Epithelial cell of proximal tubule (primary cell): ENCODE results near the gene BGLAP. TPM values are rescaled to one million over a fixed set of nuclear protein-coding genes. Genes with fewer than 3 reads are reported as not detected.
A peak's percentile ranks its signal among the peaks of the same experiment; 100 is the strongest.

Experiments used
- DNase-seq: peaks from one replicate; pipeline ENCODE4 v3.0.0-alpha.2; 2011; ENCODE audit warnings: low read depth
- H3K4me3 ChIP-seq: 2 replicates; pipeline ENCODE4 v1.5.1; 2011; ENCODE audit warnings: low read depth, mild to moderate bottlenecking, low read length
- CTCF ChIP-seq: conservative IDR thresholded peaks from 2 replicates; pipeline ENCODE4 v1.5.1; 2012; ENCODE audit warnings: low read depth, mild to moderate bottlenecking, low read length
- total RNA-seq: library from RNA; depleted of rRNA; stranded (reverse); fragments of >200 nt; gene quantifications from 2 replicates; pipeline ENCODE4 v1.2.3, GENCODE V29; 2015

Gene BGLAP
- total RNA-seq, 1 donor from 2014 or later = 0.29 TPM

GRCh38 chr1:156281693-156282478 lies 39.9 kb downstream of the BGLAP start:
- no peak for DNase-seq
- no peak for TF ChIP-seq CTCF
- peak overlapping the region; percentile 86 for H3K4me3 ChIP-seq

- DNase-seq = peak; percentile 92
- peak within 1 kb of the TSS; percentile 86 for H3K4me3 ChIP-seq
- no peak for TF ChIP-seq CTCF
Measured at GRCh38 chr1:156282479-156283222, 40.7 kb downstream of the BGLAP start, which contains the start of gene SMG5. SMG5 (minus strand) TSS chr1:156282825; CDS start chr1:156282680, 145 bp downstream.

GRCh38 chr1:156283521-156283920 lies 41.5 kb downstream of the BGLAP start:
- peak overlapping the region; percentile 86 for H3K4me3 ChIP-seq
- no peak for DNase-seq
- TF ChIP-seq CTCF = no peak

- TF ChIP-seq CTCF = no peak
- peak within 1 kb of the TSS; percentile 86 for H3K4me3 ChIP-seq
- DNase-seq = no peak
Measured at GRCh38 chr1:156284112-156284511, 42.1 kb downstream of the BGLAP start, which contains the start of gene TMEM79. TMEM79 (plus strand) TSS chr1:156284325; CDS start chr1:156285227, 902 bp downstream.

GRCh38 chr1:156284757-156285156 lies 42.8 kb downstream of the BGLAP start:
- H3K4me3 ChIP-seq = no peak overlapping the region

GRCh38 chr1:156285437-156285836 lies 43.5 kb downstream of the BGLAP start:
- no peak overlapping the region for H3K4me3 ChIP-seq
- no peak for DNase-seq
- TF ChIP-seq CTCF = no peak

More at GRCh38 chr1:156284757-156285156, 42.8 kb downstream of the BGLAP start:
- DNase-seq = no peak
- no peak for TF ChIP-seq CTCF
